ENCODE results near the gene LTB.

LTB gene

GRCh38 chr6:31585491-31585890 lies 3.3 kb upstream of the LTB start:
- Mint-ChIP-seq H3K9me3 (no peaks in the 10 kb centered on the region), H3K36me3 (ENCODE audit: low read depth) (no peaks in the 10 kb centered on the region), H3K27me3 (ENCODE audit: low read depth, poor library complexity) (peaks cover 26% of the 10 kb centered on the region), H3K4me3 (no peak overlapping the region), H3K4me1 (peaks cover 53% of the 10 kb centered on the region), H3K27ac (no peak overlapping the region)
- no peak for DNase-seq
- TF ChIP-seq, protein P1, sequence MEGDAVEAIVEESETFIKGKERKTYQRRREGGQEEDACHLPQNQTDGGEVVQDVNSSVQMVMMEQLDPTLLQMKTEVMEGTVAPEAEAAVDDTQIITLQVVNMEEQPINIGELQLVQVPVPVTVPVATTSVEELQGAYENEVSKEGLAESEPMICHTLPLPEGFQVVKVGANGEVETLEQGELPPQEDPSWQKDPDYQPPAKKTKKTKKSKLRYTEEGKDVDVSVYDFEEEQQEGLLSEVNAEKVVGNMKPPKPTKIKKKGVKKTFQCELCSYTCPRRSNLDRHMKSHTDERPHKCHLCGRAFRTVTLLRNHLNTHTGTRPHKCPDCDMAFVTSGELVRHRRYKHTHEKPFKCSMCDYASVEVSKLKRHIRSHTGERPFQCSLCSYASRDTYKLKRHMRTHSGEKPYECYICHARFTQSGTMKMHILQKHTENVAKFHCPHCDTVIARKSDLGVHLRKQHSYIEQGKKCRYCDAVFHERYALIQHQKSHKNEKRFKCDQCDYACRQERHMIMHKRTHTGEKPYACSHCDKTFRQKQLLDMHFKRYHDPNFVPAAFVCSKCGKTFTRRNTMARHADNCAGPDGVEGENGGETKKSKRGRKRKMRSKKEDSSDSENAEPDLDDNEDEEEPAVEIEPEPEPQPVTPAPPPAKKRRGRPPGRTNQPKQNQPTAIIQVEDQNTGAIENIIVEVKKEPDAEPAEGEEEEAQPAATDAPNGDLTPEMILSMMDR (IDR thresholded peaks at IDR 0.05), result peak; percentile 33

GRCh38 chr6:31581434-31582229 lies 592 bp downstream of the LTB start:
- Mint-ChIP-seq H3K27ac (peak overlapping the region; percentile 41), H3K27me3 (ENCODE audit: low read depth, poor library complexity) (peaks cover 36% of the 10 kb centered on the region), H3K4me3 (peak overlapping the region; percentile 98), H3K4me1 (peaks cover 43% of the 10 kb centered on the region), H3K36me3 (ENCODE audit: low read depth) (no peaks in the 10 kb centered on the region), H3K9me3 (no peaks in the 10 kb centered on the region)
- TF ChIP-seq, protein P1 (IDR thresholded peaks at IDR 0.05), result no peak
- DNase-seq, result peak; percentile 21

GRCh38 chr6:31580807-31581433 lies 1.3 kb downstream of the LTB start:
- H3K4me1 Mint-ChIP-seq, result peaks cover 48% of the 10 kb centered on the region
- peak; percentile 94 for DNase-seq
- H3K9me3 Mint-ChIP-seq, result no peaks in the 10 kb centered on the region
- no peaks in the 10 kb centered on the region for H3K36me3 Mint-ChIP-seq (ENCODE audit: low read depth)
- peak overlapping the region; percentile 98 for H3K4me3 Mint-ChIP-seq
- TF ChIP-seq, protein P1 (IDR thresholded peaks at IDR 0.05), result peak; percentile 98
- H3K27ac Mint-ChIP-seq, result peak overlapping the region; percentile 41
- H3K27me3 Mint-ChIP-seq (ENCODE audit: low read depth, poor library complexity), result peaks cover 43% of the 10 kb centered on the region

- TF ChIP-seq, protein P1 (IDR thresholded peaks at IDR 0.05), result no peak
- no peak for DNase-seq
- Mint-ChIP-seq H3K9me3 (no peaks in the 10 kb centered on the region), H3K27me3 (ENCODE audit: low read depth, poor library complexity) (peaks cover 45% of the 10 kb centered on the region), H3K36me3 (ENCODE audit: low read depth) (no peaks in the 10 kb centered on the region), H3K4me3 (peak overlapping the region; percentile 98), H3K27ac (no peak overlapping the region), H3K4me1 (peaks cover 49% of the 10 kb centered on the region)
Observed at GRCh38 chr6:31580438-31580740, 1.8 kb downstream of the LTB start.

- no peak overlapping the region for H3K27ac Mint-ChIP-seq
- H3K36me3 Mint-ChIP-seq (ENCODE audit: low read depth), result no peaks in the 10 kb centered on the region
- H3K27me3 Mint-ChIP-seq (ENCODE audit: low read depth, poor library complexity), result peaks cover 47% of the 10 kb centered on the region
Observed at GRCh38 chr6:31579546-31580437, 2.4 kb downstream of the LTB start.

More at GRCh38 chr6:31579546-31580437, 2.4 kb downstream of the LTB start:
- TF ChIP-seq, protein P1 (IDR thresholded peaks at IDR 0.05), result no peak
- Mint-ChIP-seq H3K9me3 (no peaks in the 10 kb centered on the region), H3K4me3 (peak overlapping the region; percentile 98), H3K4me1 (peaks cover 51% of the 10 kb centered on the region)
- no peak for DNase-seq

Measured in nephron progenitor cell (in vitro differentiated cells).